ENCODE data around the gene TRIM31. TPM values are rescaled to one million over a fixed set of nuclear protein-coding genes. Genes with fewer than 3 reads are reported as not detected.

The TRIM31 gene
- total and polyA plus RNA-seq, 4 donors: 0.79 to 13.8 TPM; not detected in 2

GRCh38 chr6:30103872-30104179, 9.1 kb downstream of the TRIM31 start:
- Histone ChIP-seq H3K4me3 (ENCODE audit: low read length in 2 of 2) (no peak overlapping the region), H3K36me3 (ENCODE audit: control insufficient read depth in 1 of 2, insufficient read depth in 2 of 2, low read length in 1 of 2) (no peaks in the 10 kb centered on the region), H3K27me3 (ENCODE audit: control insufficient read depth in 1 of 2, insufficient read depth in 2 of 2, low read length in 1 of 2) (no peaks in the 10 kb centered on the region), H3K27ac (ENCODE audit: low read depth in 1 of 2, low read length in 2 of 2) (no peak overlapping the region), H3K9me3 (ENCODE audit: control insufficient read depth, low read length) (no peaks in the 10 kb centered on the region), H3K4me1 (ENCODE audit: control insufficient read depth in 1 of 2, insufficient read depth in 2 of 2, low read length in 2 of 2) (no peaks in the 10 kb centered on the region)
- intact Hi-C loops (cut with DNase I): loop anchor here (1.0 to 2.0 kb wide), 2 partner anchors 27 kb away; no protein-coding TSS in a partner anchor
- no peak for DNase-seq
- WGBS, 2 donors: 52 to 56% methylated on average over 3 of the region's 3 CpGs
- no peak for ATAC-seq (ENCODE audit: low FRiP score)

- Histone ChIP-seq H3K4me3 (ENCODE audit: low read length in 2 of 2) (peak overlapping the region in 1 of 2 donors; percentile 1), H3K4me1 (ENCODE audit: control insufficient read depth in 1 of 2, insufficient read depth in 2 of 2, low read length in 2 of 2) (no peaks in the 10 kb centered on the region), H3K9me3 (ENCODE audit: control insufficient read depth, low read length) (no peaks in the 10 kb centered on the region), H3K27ac (ENCODE audit: low read depth in 1 of 2, low read length in 2 of 2) (no peak overlapping the region), H3K27me3 (ENCODE audit: control insufficient read depth in 1 of 2, insufficient read depth in 2 of 2, low read length in 1 of 2) (peaks cover 0 to under 1% of the 10 kb centered on the region in 2 donors), H3K36me3 (ENCODE audit: control insufficient read depth in 1 of 2, insufficient read depth in 2 of 2, low read length in 1 of 2) (no peaks in the 10 kb centered on the region)
- intact Hi-C loops (cut with DNase I): loop anchor here (1.0 to 2.0 kb wide), 3 partner anchors 28 to 36 kb away; partner anchors contain the start of gene PPP1R11 (in 1 of the 2)
- DNase-seq (peak; percentile 90 to 92), ATAC-seq (ENCODE audit: low FRiP score) (peak; percentile 93)
- WGBS, 2 donors: 4 to 5% methylated on average over 36 of the region's 36 CpGs
These were observed 9.7 kb downstream of the TRIM31 start for GRCh38 chr6:30102970-30103871.

- no peaks in the 10 kb centered on the region for H3K36me3 ChIP-seq (ENCODE audit: control insufficient read depth in 1 of 2, insufficient read depth in 2 of 2, low read length in 1 of 2)
- peaks cover 0 to 3% of the 10 kb centered on the region in 2 donors for H3K27me3 ChIP-seq (ENCODE audit: control insufficient read depth in 1 of 2, insufficient read depth in 2 of 2, low read length in 1 of 2)
- 56 to 60% methylated on average over 15 of the region's 15 CpGs for WGBS, 2 donors
- ATAC-seq (ENCODE audit: low FRiP score): peak; percentile 51
- no peak overlapping the region for H3K27ac ChIP-seq (ENCODE audit: low read depth in 1 of 2, low read length in 2 of 2)
- H3K4me1 ChIP-seq (ENCODE audit: control insufficient read depth in 1 of 2, insufficient read depth in 2 of 2, low read length in 2 of 2): no peaks in the 10 kb centered on the region
- intact Hi-C loops (cut with DNase I): loop anchor here (1.0 to 2.0 kb wide), 2 partner anchors 28 to 35 kb away; partner anchors contain the start of gene PPP1R11 (in 1 of the 2)
- no peaks in the 10 kb centered on the region for H3K9me3 ChIP-seq (ENCODE audit: control insufficient read depth, low read length)
- DNase-seq: no peak
- H3K4me3 ChIP-seq (ENCODE audit: low read length in 2 of 2): no peak overlapping the region
These were observed 10.4 kb downstream of the TRIM31 start for GRCh38 chr6:30102414-30102969.

- ATAC-seq (ENCODE audit: low FRiP score): peak; percentile 97
- peak overlapping the region; percentile 12 to 14 for H3K4me3 ChIP-seq (ENCODE audit: low read length in 2 of 2)
- peak; percentile 95 to 97 for DNase-seq
- WGBS, 2 donors: 4% methylated on average over 51 of the region's 51 CpGs
- no peaks in the 10 kb centered on the region for H3K4me1 ChIP-seq (ENCODE audit: control insufficient read depth in 1 of 2, insufficient read depth in 2 of 2, low read length in 2 of 2)
- H3K27me3 ChIP-seq (ENCODE audit: control insufficient read depth in 1 of 2, insufficient read depth in 2 of 2, low read length in 1 of 2): peaks cover 0 to 3% of the 10 kb centered on the region in 2 donors
- no peaks in the 10 kb centered on the region for H3K36me3 ChIP-seq (ENCODE audit: control insufficient read depth in 1 of 2, insufficient read depth in 2 of 2, low read length in 1 of 2)
- peaks cover 1% of the 10 kb centered on the region for H3K9me3 ChIP-seq (ENCODE audit: control insufficient read depth, low read length)
- H3K27ac ChIP-seq (ENCODE audit: low read depth in 1 of 2, low read length in 2 of 2): no peak overlapping the region
- intact Hi-C loops (cut with DNase I): loop anchor here (1.0 to 2.0 kb wide), 2 partner anchors 29 to 34 kb away; partner anchors contain the start of gene PPP1R11 (in 1 of the 2)
These were observed 11.2 kb downstream of the TRIM31 start for GRCh38 chr6:30101444-30102413.

- no peak for ATAC-seq (ENCODE audit: low FRiP score)
- no peak overlapping the region for H3K4me3 ChIP-seq (ENCODE audit: low read length in 2 of 2)
- no peaks in the 10 kb centered on the region for H3K4me1 ChIP-seq (ENCODE audit: control insufficient read depth in 1 of 2, insufficient read depth in 2 of 2, low read length in 2 of 2)
- WGBS, 2 donors: 3% methylated on average over 47 of the region's 47 CpGs
- peaks cover 1% of the 10 kb centered on the region for H3K9me3 ChIP-seq (ENCODE audit: control insufficient read depth, low read length)
- no peak overlapping the region for H3K27ac ChIP-seq (ENCODE audit: low read depth in 1 of 2, low read length in 2 of 2)
- DNase-seq: peak in 1 of 2 donors; percentile 53
- intact Hi-C loops (cut with DNase I): no loop called here
- H3K36me3 ChIP-seq (ENCODE audit: control insufficient read depth in 1 of 2, insufficient read depth in 2 of 2, low read length in 1 of 2): no peaks in the 10 kb centered on the region
- H3K27me3 ChIP-seq (ENCODE audit: control insufficient read depth in 1 of 2, insufficient read depth in 2 of 2, low read length in 1 of 2): peaks cover 0 to 3% of the 10 kb centered on the region in 2 donors
These were observed 12.1 kb downstream of the TRIM31 start for GRCh38 chr6:30100585-30101443.

GRCh38 chr6:30100154-30100553, 12.7 kb downstream of the TRIM31 start:
- Histone ChIP-seq H3K27me3 (ENCODE audit: control insufficient read depth in 1 of 2, insufficient read depth in 2 of 2, low read length in 1 of 2) (peaks cover 0 to 4% of the 10 kb centered on the region in 2 donors), H3K27ac (ENCODE audit: low read depth in 1 of 2, low read length in 2 of 2) (no peak overlapping the region), H3K4me1 (ENCODE audit: control insufficient read depth in 1 of 2, insufficient read depth in 2 of 2, low read length in 2 of 2) (no peaks in the 10 kb centered on the region), H3K36me3 (ENCODE audit: control insufficient read depth in 1 of 2, insufficient read depth in 2 of 2, low read length in 1 of 2) (no peaks in the 10 kb centered on the region), H3K4me3 (ENCODE audit: low read length in 2 of 2) (no peak overlapping the region), H3K9me3 (ENCODE audit: control insufficient read depth, low read length) (peaks cover 1% of the 10 kb centered on the region)
- 17 to 22% methylated on average over 8 of the region's 8 CpGs for WGBS, 2 donors
- ATAC-seq (ENCODE audit: low FRiP score) (no peak), DNase-seq (no peak)
- intact Hi-C loops (cut with DNase I): no loop called here

GRCh38 chr6:30097902-30098768, 14.8 kb downstream of the TRIM31 start:
- intact Hi-C loops (cut with DNase I): no loop called here
- peaks cover 0 to 4% of the 10 kb centered on the region in 2 donors for H3K27me3 ChIP-seq (ENCODE audit: control insufficient read depth in 1 of 2, insufficient read depth in 2 of 2, low read length in 1 of 2)

More at GRCh38 chr6:30097902-30098768, 14.8 kb downstream of the TRIM31 start:
- Histone ChIP-seq H3K27ac (ENCODE audit: low read depth in 1 of 2, low read length in 2 of 2) (no peak overlapping the region), H3K36me3 (ENCODE audit: control insufficient read depth in 1 of 2, insufficient read depth in 2 of 2, low read length in 1 of 2) (no peaks in the 10 kb centered on the region), H3K4me3 (ENCODE audit: low read length in 2 of 2) (no peak overlapping the region), H3K9me3 (ENCODE audit: control insufficient read depth, low read length) (peaks cover 1% of the 10 kb centered on the region), H3K4me1 (ENCODE audit: control insufficient read depth in 1 of 2, insufficient read depth in 2 of 2, low read length in 2 of 2) (no peaks in the 10 kb centered on the region)
- ATAC-seq (ENCODE audit: low FRiP score): no peak
- DNase-seq: no peak
- WGBS, 2 donors: 62 to 73% methylated on average over 4 of the region's 4 CpGs

All from aorta (tissue), 5 donors.